Measurements from ENCODE around the gene CHRNE. TPM values are rescaled to one million over a fixed set of nuclear protein-coding genes. Genes with fewer than 3 reads are reported as not detected.

CHRNE gene
- total and polyA plus RNA-seq, 2 of the 13 experiments (the other 11 are each of a cell fraction or from before 2014, with no cell fraction given), result 0.53 to 0.59 TPM

- TF ChIP-seq MAF1 (CRISPR knock-in tag; IDR thresholded peaks at IDR 0.05; ENCODE audit: borderline replicate concordance), result 0 out of 2 replicates have a peak, but pooled peaks have one; percentile 28
- TF ChIP-seq, protein P1, sequence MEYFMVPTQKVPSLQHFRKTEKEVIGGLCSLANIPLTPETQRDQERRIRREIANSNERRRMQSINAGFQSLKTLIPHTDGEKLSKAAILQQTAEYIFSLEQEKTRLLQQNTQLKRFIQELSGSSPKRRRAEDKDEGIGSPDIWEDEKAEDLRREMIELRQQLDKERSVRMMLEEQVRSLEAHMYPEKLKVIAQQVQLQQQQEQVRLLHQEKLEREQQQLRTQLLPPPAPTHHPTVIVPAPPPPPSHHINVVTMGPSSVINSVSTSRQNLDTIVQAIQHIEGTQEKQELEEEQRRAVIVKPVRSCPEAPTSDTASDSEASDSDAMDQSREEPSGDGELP (IDR thresholded peaks at IDR 0.05; ENCODE audit: borderline replicate concordance, low read depth), result peak; percentile 89; the same call in 1 of the 2 replicates
- TF ChIP-seq HIC2 (CRISPR knock-in tag; IDR thresholded peaks at IDR 0.05; ENCODE audit: low read depth), result peak; percentile 62; the same call in 1 of the 2 replicates
- TF ChIP-seq HNF1B (CRISPR knock-in tag; IDR thresholded peaks at IDR 0.05), result no peak; the same call in 1 of the 2 replicates
- TF ChIP-seq ZNF24 (IDR thresholded peaks at IDR 0.05), result no peak
- TF ChIP-seq ZNF441 (CRISPR knock-in tag; IDR thresholded peaks at IDR 0.05; ENCODE audit: borderline replicate concordance), result peak; percentile 63; the same call in 1 of the 2 replicates
- TF ChIP-seq, protein P2, sequence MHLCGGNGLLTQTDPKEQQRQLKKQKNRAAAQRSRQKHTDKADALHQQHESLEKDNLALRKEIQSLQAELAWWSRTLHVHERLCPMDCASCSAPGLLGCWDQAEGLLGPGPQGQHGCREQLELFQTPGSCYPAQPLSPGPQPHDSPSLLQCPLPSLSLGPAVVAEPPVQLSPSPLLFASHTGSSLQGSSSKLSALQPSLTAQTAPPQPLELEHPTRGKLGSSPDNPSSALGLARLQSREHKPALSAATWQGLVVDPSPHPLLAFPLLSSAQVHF (CRISPR knock-in tag; IDR thresholded peaks at IDR 0.05), result 0 out of 2 replicates have a peak, but pooled peaks have one; percentile 40
- TF ChIP-seq SRY (CRISPR knock-in tag; IDR thresholded peaks at IDR 0.05), result 0 out of 2 replicates have a peak, but pooled peaks have one; percentile 11
- peak; percentile 64 for TF ChIP-seq KAT8 (CRISPR knock-in tag; IDR thresholded peaks at IDR 0.05)
- TF ChIP-seq ZNF543 (CRISPR knock-in tag; IDR thresholded peaks at IDR 0.05), result no peak
- no peak for TF ChIP-seq ZNF33A (CRISPR knock-in tag; IDR thresholded peaks at IDR 0.05; ENCODE audit: borderline replicate concordance)
- TF ChIP-seq BCL6 (CRISPR knock-in tag; IDR thresholded peaks at IDR 0.05), result peak; percentile 25; the same call in 1 of the 2 replicates
- peak in 1 of 2 experiments; percentile 43; a peak in 1 of 4 replicates for TF ChIP-seq POLR2A (IDR thresholded peaks at IDR 0.05; ENCODE audit: insufficient read depth in 1 of 2, low read depth in 2 of 2, low read length in 2 of 2)
- TF ChIP-seq KLF16 (CRISPR knock-in tag; IDR thresholded peaks at IDR 0.05), result 0 out of 4 replicates have a peak, but pooled peaks of 1 of the 2 experiments have one; percentile 42
- 0 out of 2 replicates have a peak, but pooled peaks have one; percentile 20 for TF ChIP-seq RFXAP (CRISPR knock-in tag; IDR thresholded peaks at IDR 0.05; ENCODE audit: borderline replicate concordance)
- TF ChIP-seq SIN3B (IDR thresholded peaks at IDR 0.05; ENCODE audit: low read length), result no peak
- TF ChIP-seq NFE2L2 (IDR thresholded peaks at IDR 0.05; ENCODE audit: low read length), result no peak
- 0 out of 2 replicates have a peak, but pooled peaks have one; percentile 39 for TF ChIP-seq ZNF557 (CRISPR knock-in tag; IDR thresholded peaks at IDR 0.05)
- TF ChIP-seq TBX2 (CRISPR knock-in tag; IDR thresholded peaks at IDR 0.05; ENCODE audit: borderline replicate concordance), result 0 out of 2 replicates have a peak, but pooled peaks have one; percentile 9
- TF ChIP-seq, protein P3, sequence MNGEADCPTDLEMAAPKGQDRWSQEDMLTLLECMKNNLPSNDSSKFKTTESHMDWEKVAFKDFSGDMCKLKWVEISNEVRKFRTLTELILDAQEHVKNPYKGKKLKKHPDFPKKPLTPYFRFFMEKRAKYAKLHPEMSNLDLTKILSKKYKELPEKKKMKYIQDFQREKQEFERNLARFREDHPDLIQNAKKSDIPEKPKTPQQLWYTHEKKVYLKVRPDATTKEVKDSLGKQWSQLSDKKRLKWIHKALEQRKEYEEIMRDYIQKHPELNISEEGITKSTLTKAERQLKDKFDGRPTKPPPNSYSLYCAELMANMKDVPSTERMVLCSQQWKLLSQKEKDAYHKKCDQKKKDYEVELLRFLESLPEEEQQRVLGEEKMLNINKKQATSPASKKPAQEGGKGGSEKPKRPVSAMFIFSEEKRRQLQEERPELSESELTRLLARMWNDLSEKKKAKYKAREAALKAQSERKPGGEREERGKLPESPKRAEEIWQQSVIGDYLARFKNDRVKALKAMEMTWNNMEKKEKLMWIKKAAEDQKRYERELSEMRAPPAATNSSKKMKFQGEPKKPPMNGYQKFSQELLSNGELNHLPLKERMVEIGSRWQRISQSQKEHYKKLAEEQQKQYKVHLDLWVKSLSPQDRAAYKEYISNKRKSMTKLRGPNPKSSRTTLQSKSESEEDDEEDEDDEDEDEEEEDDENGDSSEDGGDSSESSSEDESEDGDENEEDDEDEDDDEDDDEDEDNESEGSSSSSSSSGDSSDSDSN (CRISPR knock-in tag; IDR thresholded peaks at IDR 0.05), result peak; percentile 60
- 0 out of 2 replicates have a peak, but pooled peaks have one; percentile 13 for TF ChIP-seq ZNF136 (CRISPR knock-in tag; IDR thresholded peaks at IDR 0.05; ENCODE audit: low read depth)
- TF ChIP-seq KDM3A (CRISPR knock-in tag; IDR thresholded peaks at IDR 0.05; ENCODE audit: low read depth), result 0 out of 2 replicates have a peak, but pooled peaks have one; percentile 63
Measured at GRCh38 chr17:4908711-4909496, 6.0 kb upstream of the CHRNE start (continued).
